Neural cell (in vitro differentiated cells): Measurements from ENCODE around the gene GFER. TPM values are rescaled to one million over a fixed set of nuclear protein-coding genes. Genes with fewer than 3 reads are reported as not detected.

Source experiments
- H2AFZ ChIP-seq: fragments of 200-600, 300-800 bp; sonication (generic), shearing (Covaris generic); 2 replicates; pipeline ENCODE4 v1.6.0; 2014; ENCODE audit warnings: low read depth, mild to moderate bottlenecking, antibody characterized with exemption, low read length, moderate library complexity
- H3F3A ChIP-seq: fragments of 200-600 bp; shearing (Covaris generic); 2 replicates; pipeline ENCODE4 v1.6.1; 2016; ENCODE audit warnings: mild to moderate bottlenecking, moderate library complexity, mixed read lengths, antibody characterized with exemption, low read length; ENCODE audit not compliant: insufficient read depth, poor library complexity, severe bottlenecking
- H3K27ac ChIP-seq: fragments of 200-600, 300-800 bp; sonication (generic), shearing (Covaris generic); 2 replicates; pipeline ENCODE4 v1.5.1; 2014; ENCODE audit warnings: mild to moderate bottlenecking, low read length, moderate library complexity
- H3K27me3 ChIP-seq: fragments of 300-800, 200-600 bp; sonication (generic), shearing (Covaris generic); 2 replicates; pipeline ENCODE4 v1.6.0; 2014; ENCODE audit warnings: mild to moderate bottlenecking, low read depth, low read length, moderate library complexity; ENCODE audit not compliant: insufficient read depth
- H3K36me3 ChIP-seq: fragments of 300-800, 200-600 bp; sonication (generic), shearing (Covaris generic); 2 replicates; pipeline ENCODE4 v1.5.1; 2014; ENCODE audit warnings: mild to moderate bottlenecking, antibody characterized with exemption, low read length, moderate library complexity; ENCODE audit not compliant: insufficient read depth
- H3K4me2 ChIP-seq: fragments of 300-800, 200-600 bp; sonication (generic), shearing (Covaris generic); 2 replicates; pipeline ENCODE4 v1.6.0; 2014; ENCODE audit warnings: mild to moderate bottlenecking, low read length
- H3K4me3 ChIP-seq: fragments of 300-800, 200-600 bp; sonication (generic), shearing (Covaris generic); 2 replicates; pipeline ENCODE4 v1.5.1; 2014; ENCODE audit warnings: mild to moderate bottlenecking, low read length, moderate library complexity
- H3K79me2 ChIP-seq: fragments of 200-600 bp; shearing (Covaris generic); replicated peaks from 2 replicates; pipeline ENCODE4 v1.6.0; 2014; ENCODE audit warnings: mild to moderate bottlenecking, low read length, moderate library complexity; ENCODE audit not compliant: insufficient read depth
- H3K9ac ChIP-seq: fragments of 300-800, 200-600 bp; sonication (generic), shearing (Covaris generic); 2 replicates; pipeline ENCODE4 v1.6.1; 2016; ENCODE audit warnings: mild to moderate bottlenecking, low read length, mixed read lengths
- H3K9me2 ChIP-seq: fragments of 200-600 bp; shearing (Covaris generic); 2 replicates; pipeline ENCODE4 v1.6.1; 2016; ENCODE audit warnings: mild to moderate bottlenecking, low read length, mixed read lengths; ENCODE audit not compliant: insufficient read depth
- H3K9me3 ChIP-seq: fragments of 200-600, 300-800 bp; sonication (generic), shearing (Covaris generic); 2 replicates; pipeline ENCODE4 v1.6.1; 2016; ENCODE audit warnings: mild to moderate bottlenecking, mixed run types, low read length, moderate library complexity, mixed read lengths
- H4K20me1 ChIP-seq: fragments of 200-600 bp; shearing (Covaris generic); 2 replicates; pipeline ENCODE4 v1.6.1; 2016; ENCODE audit warnings: mild to moderate bottlenecking, mixed run types; ENCODE audit not compliant: insufficient read depth
- EP300 ChIP-seq: fragments of 450-650 bp; conservative IDR thresholded peaks from 2 replicates; pipeline ENCODE4 v1.6.1; 2014; ENCODE audit warnings: antibody characterized with exemption, mild to moderate bottlenecking, moderate library complexity; ENCODE audit not compliant: poor library complexity, severe bottlenecking
- EZH2 ChIP-seq: fragments of 200-600, 300-800 bp; shearing (Covaris generic), sonication (generic); IDR thresholded peaks from 2 replicates; pipeline ENCODE4 v1.6.1; 2014; ENCODE audit warnings: antibody characterized with exemption, low read length, borderline replicate concordance, mild to moderate bottlenecking; ENCODE audit not compliant: insufficient read depth, poor library complexity, severe bottlenecking
- MXI1 ChIP-seq: fragments of 450-650 bp; conservative IDR thresholded peaks from 2 replicates; pipeline ENCODE4 v1.6.1; 2014; ENCODE audit warnings: antibody characterized with exemption, mild to moderate bottlenecking; ENCODE audit not compliant: poor library complexity, severe bottlenecking
- POLR2AphosphoS5 ChIP-seq: IDR thresholded peaks from 2 replicates; pipeline ENCODE4 v1.6.1; 2012
- RAD21 ChIP-seq: fragments of 450-650 bp; conservative IDR thresholded peaks from 2 replicates; pipeline ENCODE4 v1.6.1; 2014; ENCODE audit warnings: antibody characterized with exemption, mild to moderate bottlenecking, moderate library complexity
- REST ChIP-seq: IDR thresholded peaks from 2 replicates; pipeline ENCODE4 v1.6.1; 2012; ENCODE audit warnings: borderline replicate concordance
- SMC3 ChIP-seq: fragments of 450-650 bp; conservative IDR thresholded peaks from 2 replicates; pipeline ENCODE4 v1.6.1; 2014; ENCODE audit warnings: antibody characterized with exemption, mild to moderate bottlenecking, moderate library complexity; ENCODE audit not compliant: poor library complexity
- TAF1 ChIP-seq: IDR thresholded peaks from 2 replicates; pipeline ENCODE4 v1.6.1; 2012; ENCODE audit warnings: low read depth
- polyA plus RNA-seq: library from polyadenylated mRNA; depleted of rRNA; stranded (reverse); fragments of >200 nt; gene quantifications from 2 replicates; pipeline ENCODE4 v1.2.3, GENCODE V29; 2014

Gene GFER
- polyA plus RNA-seq, 1 donor from 2014 or later, result 37.8 TPM

GRCh38 chr16:2015117-2015946 is 31.3 kb downstream of the GFER start:
- Histone ChIP-seq H3K79me2 (peaks cover 3% of the 10 kb centered on the region), H3K9me2 (no peaks in the 10 kb centered on the region), H3F3A (no peaks in the 10 kb centered on the region), H3K9me3 (no peaks in the 10 kb centered on the region), H3K9ac (no peak overlapping the region), H3K36me3 (no peaks in the 10 kb centered on the region), H2AFZ (no peak overlapping the region), H3K4me3 (no peak overlapping the region), H3K27me3 (peaks cover 26% of the 10 kb centered on the region), H3K27ac (no peak overlapping the region), H4K20me1 (no peaks in the 10 kb centered on the region), H3K4me2 (no peak overlapping the region)
- TF ChIP-seq RAD21, result no peak
- no peak for TF ChIP-seq POLR2AphosphoS5
- TF ChIP-seq SMC3, result no peak
- TF ChIP-seq TAF1, result no peak
- TF ChIP-seq MXI1, result no peak
- TF ChIP-seq EP300, result no peak
- TF ChIP-seq REST, result no peak

GRCh38 chr16:2015947-2016208 is 31.9 kb downstream of the GFER start:
- Histone ChIP-seq H3K4me2 (no peak overlapping the region), H3F3A (no peaks in the 10 kb centered on the region), H4K20me1 (no peaks in the 10 kb centered on the region), H2AFZ (no peak overlapping the region), H3K9ac (no peak overlapping the region), H3K27me3 (peaks cover 32% of the 10 kb centered on the region), H3K4me3 (no peak overlapping the region), H3K9me2 (no peaks in the 10 kb centered on the region), H3K36me3 (no peaks in the 10 kb centered on the region), H3K27ac (no peak overlapping the region), H3K9me3 (no peaks in the 10 kb centered on the region), H3K79me2 (no peaks in the 10 kb centered on the region)
- TF ChIP-seq MXI1 (no peak), TAF1 (no peak), EZH2 (no peak), RAD21 (no peak), POLR2AphosphoS5 (no peak)

- TF ChIP-seq SMC3 (no peak), TAF1 (no peak), MXI1 (no peak)
- H3K27me3 ChIP-seq, result peaks cover 35% of the 10 kb centered on the region
- H3F3A ChIP-seq, result no peaks in the 10 kb centered on the region
- H3K4me2 ChIP-seq, result no peak overlapping the region
- H3K27ac ChIP-seq, result no peak overlapping the region
- no peak overlapping the region for H3K4me3 ChIP-seq
- H3K36me3 ChIP-seq, result no peaks in the 10 kb centered on the region
- H3K79me2 ChIP-seq, result no peaks in the 10 kb centered on the region
- H3K9ac ChIP-seq, result no peak overlapping the region
- H3K9me2 ChIP-seq, result no peaks in the 10 kb centered on the region
- no peaks in the 10 kb centered on the region for H3K9me3 ChIP-seq
- H4K20me1 ChIP-seq, result no peaks in the 10 kb centered on the region
- H2AFZ ChIP-seq, result no peak overlapping the region
Measured at GRCh38 chr16:2016407-2016922, 32.5 kb downstream of the GFER start.
